ENCODE data around the gene PCNP.

The PCNP gene

GRCh38 chr3:101611023-101611422, 37.0 kb downstream of the PCNP start:
- TF ChIP-seq YY1 (IDR thresholded peaks at IDR 0.05; ENCODE audit: low read depth) (no peak), EGR1 (IDR thresholded peaks at IDR 0.05) (no peak), RAD21 (IDR thresholded peaks at IDR 0.05; ENCODE audit: low read depth) (no peak), TAF1 (IDR thresholded peaks at IDR 0.05; ENCODE audit: low read depth) (no peak), MAX (IDR thresholded peaks at IDR 0.05) (no peak), TEAD4 (IDR thresholded peaks at IDR 0.05) (no peak), CEBPB (IDR thresholded peaks at IDR 0.05) (no peak), USF1 (IDR thresholded peaks at IDR 0.05) (no peak), CREB1 (IDR thresholded peaks at IDR 0.05; ENCODE audit: low read depth) (no peak), FOXM1 (IDR thresholded peaks at IDR 0.05; ENCODE audit: borderline replicate concordance, low read depth) (no peak), REST (IDR thresholded peaks at IDR 0.05; ENCODE audit: low read depth) (no peak), NFIC (IDR thresholded peaks at IDR 0.05) (no peak), ZBTB7A (IDR thresholded peaks at IDR 0.05; ENCODE audit: low read depth) (no peak), EP300 (IDR thresholded peaks at IDR 0.05; ENCODE audit: borderline replicate concordance) (no peak), TCF12 (IDR thresholded peaks at IDR 0.05; ENCODE audit: low read depth) (no peak)

- no peak for TF ChIP-seq ZBTB7A (IDR thresholded peaks at IDR 0.05; ENCODE audit: low read depth)
- no peak for TF ChIP-seq TCF12 (IDR thresholded peaks at IDR 0.05; ENCODE audit: low read depth)
- no peak for TF ChIP-seq EP300 (IDR thresholded peaks at IDR 0.05; ENCODE audit: borderline replicate concordance)
- TF ChIP-seq EGR1 (IDR thresholded peaks at IDR 0.05), result no peak
- no peak for TF ChIP-seq TAF1 (IDR thresholded peaks at IDR 0.05; ENCODE audit: low read depth)
- TF ChIP-seq FOXM1 (IDR thresholded peaks at IDR 0.05; ENCODE audit: borderline replicate concordance, low read depth), result no peak
- no peak for TF ChIP-seq TEAD4 (IDR thresholded peaks at IDR 0.05)
- TF ChIP-seq NFIC (IDR thresholded peaks at IDR 0.05), result no peak
- TF ChIP-seq MAX (IDR thresholded peaks at IDR 0.05), result no peak
- no peak for TF ChIP-seq CREB1 (IDR thresholded peaks at IDR 0.05; ENCODE audit: low read depth)
- TF ChIP-seq CEBPB (IDR thresholded peaks at IDR 0.05), result no peak
- no peak for TF ChIP-seq RAD21 (IDR thresholded peaks at IDR 0.05; ENCODE audit: low read depth)
- no peak for TF ChIP-seq USF1 (IDR thresholded peaks at IDR 0.05)
- no peak for TF ChIP-seq REST (IDR thresholded peaks at IDR 0.05; ENCODE audit: low read depth)
These were observed 41.5 kb downstream of the PCNP start for GRCh38 chr3:101615525-101615924.

- TF ChIP-seq MAX (IDR thresholded peaks at IDR 0.05) (no peak), USF1 (IDR thresholded peaks at IDR 0.05) (no peak), TEAD4 (IDR thresholded peaks at IDR 0.05) (no peak), CREB1 (IDR thresholded peaks at IDR 0.05; ENCODE audit: low read depth) (no peak), YY1 (IDR thresholded peaks at IDR 0.05; ENCODE audit: low read depth) (no peak), ZBTB7A (IDR thresholded peaks at IDR 0.05; ENCODE audit: low read depth) (no peak), REST (IDR thresholded peaks at IDR 0.05; ENCODE audit: low read depth) (no peak), EP300 (IDR thresholded peaks at IDR 0.05; ENCODE audit: borderline replicate concordance) (no peak), RAD21 (IDR thresholded peaks at IDR 0.05; ENCODE audit: low read depth) (no peak), EGR1 (IDR thresholded peaks at IDR 0.05) (no peak), NFIC (IDR thresholded peaks at IDR 0.05) (no peak), TAF1 (IDR thresholded peaks at IDR 0.05; ENCODE audit: low read depth) (no peak), CEBPB (IDR thresholded peaks at IDR 0.05) (no peak)
These were observed 43.5 kb downstream of the PCNP start for GRCh38 chr3:101617478-101617877.

GRCh38 chr3:101618726-101619125, 44.7 kb downstream of the PCNP start:
- TF ChIP-seq FOXM1 (IDR thresholded peaks at IDR 0.05; ENCODE audit: borderline replicate concordance, low read depth), result no peak
- TF ChIP-seq USF1 (IDR thresholded peaks at IDR 0.05), result no peak
- TF ChIP-seq NFIC (IDR thresholded peaks at IDR 0.05), result no peak
- TF ChIP-seq TCF12 (IDR thresholded peaks at IDR 0.05; ENCODE audit: low read depth), result no peak
- TF ChIP-seq EP300 (IDR thresholded peaks at IDR 0.05; ENCODE audit: borderline replicate concordance), result no peak
- no peak for TF ChIP-seq TEAD4 (IDR thresholded peaks at IDR 0.05)
- no peak for TF ChIP-seq EGR1 (IDR thresholded peaks at IDR 0.05)
- no peak for TF ChIP-seq RAD21 (IDR thresholded peaks at IDR 0.05; ENCODE audit: low read depth)
- TF ChIP-seq YY1 (IDR thresholded peaks at IDR 0.05; ENCODE audit: low read depth), result no peak
- no peak for TF ChIP-seq CREB1 (IDR thresholded peaks at IDR 0.05; ENCODE audit: low read depth)
- no peak for TF ChIP-seq CEBPB (IDR thresholded peaks at IDR 0.05)
- TF ChIP-seq MAX (IDR thresholded peaks at IDR 0.05), result no peak
- TF ChIP-seq ZBTB7A (IDR thresholded peaks at IDR 0.05; ENCODE audit: low read depth), result no peak
- TF ChIP-seq TAF1 (IDR thresholded peaks at IDR 0.05; ENCODE audit: low read depth), result no peak
- TF ChIP-seq REST (IDR thresholded peaks at IDR 0.05; ENCODE audit: low read depth), result no peak
